Skeletal muscle satellite cell (primary cell): ENCODE measurements around the gene GALNT14.

ENCODE experiments used
- H3K27me3 ChIP-seq: 2 replicates; pipeline ENCODE4 v1.7.0; 2013; ENCODE audit warnings: low read length; ENCODE audit not compliant: control insufficient read depth, insufficient read depth
- H3K36me3 ChIP-seq: 2 replicates; pipeline ENCODE4 v1.7.0; 2013; ENCODE audit warnings: mild to moderate bottlenecking, control low read depth, low read length; ENCODE audit not compliant: insufficient read depth
- H3K4me1 ChIP-seq: 2 replicates; pipeline ENCODE4 v1.7.0; 2013; ENCODE audit warnings: low read length; ENCODE audit not compliant: control insufficient read depth, insufficient read depth
- H3K4me2 ChIP-seq: 2 replicates; pipeline ENCODE4 v1.7.0; 2013; ENCODE audit warnings: mild to moderate bottlenecking, low read length
- H3K4me3 ChIP-seq: 2 replicates; pipeline ENCODE4 v1.7.0; 2013; ENCODE audit warnings: low read length
- H3K9ac ChIP-seq: 2 replicates; pipeline ENCODE4 v1.7.0; 2013; ENCODE audit warnings: mild to moderate bottlenecking, low read depth, low read length, moderate library complexity
- H3K9me3 ChIP-seq: replicated peaks from 2 replicates; pipeline ENCODE4 v1.7.0; 2013; ENCODE audit warnings: mild to moderate bottlenecking, control low read depth, low read length

The GALNT14 gene

GRCh38 chr2:31027549-31027948 lies 110.7 kb downstream of the GALNT14 start:
- H3K27me3 ChIP-seq = no peaks in the 10 kb centered on the region
- no peak overlapping the region for H3K9ac ChIP-seq
- no peak overlapping the region for H3K4me3 ChIP-seq
- H3K9me3 ChIP-seq = no peaks in the 10 kb centered on the region
- H3K4me1 ChIP-seq = no peaks in the 10 kb centered on the region
- no peak overlapping the region for H3K4me2 ChIP-seq
- no peaks in the 10 kb centered on the region for H3K36me3 ChIP-seq

- H3K9me3 ChIP-seq = no peaks in the 10 kb centered on the region
These were observed 114.7 kb downstream of the GALNT14 start for GRCh38 chr2:31023541-31023940.

GRCh38 chr2:31020713-31021112 lies 117.5 kb downstream of the GALNT14 start:
- Histone ChIP-seq H3K9me3 (no peaks in the 10 kb centered on the region), H3K4me2 (no peak overlapping the region), H3K4me1 (no peaks in the 10 kb centered on the region), H3K36me3 (no peaks in the 10 kb centered on the region), H3K27me3 (no peaks in the 10 kb centered on the region), H3K9ac (no peak overlapping the region), H3K4me3 (no peak overlapping the region)

More at GRCh38 chr2:31023541-31023940, 114.7 kb downstream of the GALNT14 start:
- H3K27me3 ChIP-seq = no peaks in the 10 kb centered on the region
- H3K9ac ChIP-seq = no peak overlapping the region
- no peaks in the 10 kb centered on the region for H3K36me3 ChIP-seq
- no peak overlapping the region for H3K4me2 ChIP-seq
- H3K4me3 ChIP-seq = no peak overlapping the region
- H3K4me1 ChIP-seq = no peaks in the 10 kb centered on the region

GRCh38 chr2:31018280-31018679 lies 120.0 kb downstream of the GALNT14 start:
- Histone ChIP-seq H3K4me1 (no peaks in the 10 kb centered on the region), H3K4me3 (no peak overlapping the region), H3K9ac (no peak overlapping the region), H3K4me2 (no peak overlapping the region), H3K9me3 (no peaks in the 10 kb centered on the region), H3K27me3 (no peaks in the 10 kb centered on the region), H3K36me3 (no peaks in the 10 kb centered on the region)

DNA sequence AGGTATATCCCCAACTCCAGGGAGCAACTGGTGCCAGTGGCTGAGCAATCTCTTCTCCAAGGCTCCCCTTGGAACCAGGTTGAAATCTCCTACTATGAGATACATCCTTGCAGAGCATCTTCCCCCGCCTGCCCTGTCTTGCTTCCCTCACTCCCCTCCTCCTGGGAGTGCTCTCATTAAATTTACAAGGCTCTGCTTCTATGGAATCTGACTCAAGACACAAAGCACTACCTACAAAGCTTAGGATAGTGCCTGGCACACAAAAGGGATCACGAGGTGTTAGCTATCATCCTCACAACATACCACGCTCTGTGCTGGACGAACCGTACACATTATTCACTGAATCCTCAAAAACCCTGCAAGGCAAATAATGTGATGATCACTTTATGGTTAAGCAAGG lies 121.6 kb downstream of the GALNT14 start:
- Histone ChIP-seq H3K4me2 (no peak overlapping the region), H3K36me3 (no peaks in the 10 kb centered on the region), H3K9ac (no peak overlapping the region), H3K4me3 (no peak overlapping the region), H3K27me3 (no peaks in the 10 kb centered on the region), H3K4me1 (no peaks in the 10 kb centered on the region), H3K9me3 (no peaks in the 10 kb centered on the region)

- Histone ChIP-seq H3K4me2 (no peak overlapping the region), H3K9me3 (no peaks in the 10 kb centered on the region), H3K4me3 (no peak overlapping the region), H3K4me1 (no peaks in the 10 kb centered on the region), H3K36me3 (no peaks in the 10 kb centered on the region), H3K9ac (no peak overlapping the region), H3K27me3 (no peaks in the 10 kb centered on the region)
These were observed 123.7 kb downstream of the GALNT14 start for GRCh38 chr2:31014516-31014915.

DNA sequence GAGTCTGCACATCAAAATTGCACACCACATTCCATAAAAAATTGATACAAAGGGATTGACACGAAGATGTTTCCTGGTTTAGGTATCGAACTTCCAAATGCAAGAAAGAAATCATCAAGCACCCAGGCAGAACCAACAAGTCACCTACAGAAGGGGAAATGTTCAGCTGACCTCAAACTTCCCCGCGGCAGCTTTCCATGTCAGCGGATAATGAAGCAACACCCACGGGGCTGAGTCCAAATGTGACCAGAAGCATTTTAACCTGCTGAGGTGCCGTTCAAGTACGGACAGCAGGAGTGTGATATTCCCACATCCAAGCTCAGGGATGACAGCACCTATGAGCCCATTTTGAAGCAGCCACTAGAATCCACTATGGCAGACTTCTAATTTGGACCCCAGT lies 124.9 kb downstream of the GALNT14 start:
- Histone ChIP-seq H3K4me2 (no peak overlapping the region), H3K9ac (no peak overlapping the region), H3K4me1 (no peaks in the 10 kb centered on the region), H3K36me3 (no peaks in the 10 kb centered on the region), H3K4me3 (no peak overlapping the region), H3K27me3 (no peaks in the 10 kb centered on the region), H3K9me3 (no peaks in the 10 kb centered on the region)

- Histone ChIP-seq H3K36me3 (no peaks in the 10 kb centered on the region), H3K9ac (no peak overlapping the region), H3K9me3 (no peaks in the 10 kb centered on the region), H3K4me2 (no peak overlapping the region), H3K4me1 (no peaks in the 10 kb centered on the region), H3K4me3 (no peak overlapping the region), H3K27me3 (no peaks in the 10 kb centered on the region)
These were observed 125.8 kb downstream of the GALNT14 start for GRCh38 chr2:31012406-31012805.

- Histone ChIP-seq H3K27me3 (no peaks in the 10 kb centered on the region), H3K4me2 (no peak overlapping the region)
These were observed 126.7 kb downstream of the GALNT14 start for GRCh38 chr2:31011587-31011986.

DNA sequence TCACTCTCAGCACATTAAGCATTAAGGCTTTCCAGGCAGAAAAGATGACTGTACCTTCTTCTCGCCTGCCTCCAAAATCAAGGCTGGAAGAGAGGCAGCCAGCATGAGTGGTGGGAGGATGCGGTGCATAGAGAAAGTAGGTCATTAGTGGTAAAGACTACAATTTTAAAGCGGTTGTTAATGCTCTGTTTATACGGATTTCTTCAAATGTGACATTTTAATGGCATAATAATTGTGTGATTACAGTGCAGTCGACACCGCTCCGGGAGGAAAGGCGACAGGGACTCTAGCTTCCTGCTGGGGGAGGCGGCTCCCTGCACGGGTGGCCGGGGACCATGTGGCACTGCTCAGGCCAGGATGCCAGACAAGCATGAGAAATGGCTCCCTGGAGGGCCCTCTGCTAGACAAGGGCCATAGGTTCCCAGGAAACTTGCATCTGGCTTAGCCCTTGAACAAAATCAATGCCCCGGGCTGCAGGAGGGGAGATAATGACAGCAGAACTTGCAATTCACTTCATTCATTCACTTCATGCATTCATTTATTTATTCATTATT lies 129.6 kb downstream of the GALNT14 start:
- Histone ChIP-seq H3K4me3 (no peak overlapping the region), H3K9me3 (no peaks in the 10 kb centered on the region), H3K27me3 (peaks cover 2% of the 10 kb centered on the region), H3K4me1 (no peaks in the 10 kb centered on the region), H3K36me3 (no peaks in the 10 kb centered on the region), H3K9ac (no peak overlapping the region), H3K4me2 (no peak overlapping the region)

More at GRCh38 chr2:31011587-31011986, 126.7 kb downstream of the GALNT14 start:
- Histone ChIP-seq H3K9me3 (no peaks in the 10 kb centered on the region), H3K9ac (no peak overlapping the region), H3K4me1 (no peaks in the 10 kb centered on the region), H3K4me3 (no peak overlapping the region), H3K36me3 (no peaks in the 10 kb centered on the region)

GRCh38 chr2:31004257-31004656 lies 134.0 kb downstream of the GALNT14 start:
- no peaks in the 10 kb centered on the region for H3K9me3 ChIP-seq

DNA sequence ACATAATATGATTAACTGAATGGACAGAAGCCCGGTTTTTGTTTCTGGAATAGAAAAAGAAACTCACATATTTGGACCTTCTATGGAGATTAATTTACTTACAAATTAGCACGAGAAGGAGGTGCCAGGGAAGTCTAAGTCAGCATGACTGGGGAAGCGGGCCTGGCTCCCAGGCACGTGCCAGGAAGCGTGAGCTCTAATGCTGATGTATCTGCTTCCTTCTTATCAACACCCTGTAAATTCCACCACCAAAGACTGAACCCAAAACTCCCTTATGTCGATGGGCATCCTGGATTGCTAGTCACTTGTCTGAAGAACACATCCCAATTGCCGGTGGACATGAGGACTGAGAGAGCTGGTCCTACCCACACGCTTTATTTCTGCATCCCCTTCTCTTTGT lies 134.5 kb downstream of the GALNT14 start:
- H3K4me2 ChIP-seq = no peak overlapping the region
- H3K9me3 ChIP-seq = no peaks in the 10 kb centered on the region
- no peak overlapping the region for H3K4me3 ChIP-seq
- peaks cover 2% of the 10 kb centered on the region for H3K27me3 ChIP-seq
- H3K4me1 ChIP-seq = no peaks in the 10 kb centered on the region
- H3K36me3 ChIP-seq = no peaks in the 10 kb centered on the region
- H3K9ac ChIP-seq = no peak overlapping the region

More at GRCh38 chr2:31004257-31004656, 134.0 kb downstream of the GALNT14 start:
- Histone ChIP-seq H3K36me3 (no peaks in the 10 kb centered on the region), H3K4me2 (no peak overlapping the region), H3K9ac (no peak overlapping the region), H3K4me1 (no peaks in the 10 kb centered on the region), H3K4me3 (no peak overlapping the region), H3K27me3 (peaks cover 2% of the 10 kb centered on the region)
